WTC11 (cell line): Measurements from ENCODE around the gene ENAH. TPM values are rescaled to one million over a fixed set of nuclear protein-coding genes. Genes with fewer than 3 reads are reported as not detected.
A peak's percentile ranks its signal among the peaks of the same experiment; 100 is the strongest.

Source experiments
- ATAC-seq: fragments of 200-7000 bp; cut with Tn5 transposase; 2 replicates; pipeline ENCODE4 v1.10.0; 2021; ENCODE audit warnings: mild to moderate bottlenecking, moderate library complexity
- CTCF ChIA-PET: fragments of 300-600 bp; sonication (Branson Sonifier 250); formaldehyde crosslinking; loops from one replicate; lab custom pipeline; 2021; ENCODE audit warnings: antibody characterized with exemption; lab: Charles Lee
- POLR2A ChIA-PET: fragments of 350-600 bp; sonication (Branson Sonifier 250); formaldehyde crosslinking; loops from one replicate; lab custom pipeline; 2021; ENCODE audit warnings: antibody characterized with exemption; lab: Charles Lee
- DNase-seq: peaks from one replicate; pipeline ENCODE4 v3.0.0; 2021; ENCODE audit warnings: low spot score
- H3K27ac Mint-ChIP-seq: 2 replicates; pipeline ENCODE4 v1.8.0; 2021; ENCODE audit warnings: mixed read lengths
- H3K27me3 Mint-ChIP-seq: 2 replicates; pipeline ENCODE4 v1.8.0; 2021; ENCODE audit warnings: low read depth, mild to moderate bottlenecking, moderate library complexity, mixed read lengths
- H3K36me3 Mint-ChIP-seq: 2 replicates; pipeline ENCODE4 v1.8.0; 2021; ENCODE audit warnings: mixed read lengths
- H3K4me1 Mint-ChIP-seq: 2 replicates; pipeline ENCODE4 v1.8.0; 2022; ENCODE audit warnings: mixed read lengths
- H3K4me3 Mint-ChIP-seq: 2 replicates; pipeline ENCODE4 v1.8.0; 2021; ENCODE audit warnings: mild to moderate bottlenecking, moderate library complexity, mixed read lengths
- H3K9me3 Mint-ChIP-seq: 2 replicates; pipeline ENCODE4 v1.8.0; 2021; ENCODE audit warnings: mixed read lengths
- ATF1 ChIP-seq: sonication (generic); formaldehyde crosslinking; IDR thresholded peaks from 2 replicates; pipeline ENCODE4 v1.8.1; 2023; ENCODE audit warnings: mild to moderate bottlenecking, moderate library complexity, missing genetic modification reagents
- E2F1 ChIP-seq: sonication (generic); formaldehyde crosslinking; IDR thresholded peaks from 2 replicates; pipeline ENCODE4 v1.8.0; 2022; ENCODE audit warnings: mild to moderate bottlenecking, missing genetic modification reagents
- ERG ChIP-seq: fragments of 250-450 bp; sonication (Bioruptor Pico); IDR thresholded peaks from 2 replicates; pipeline ENCODE4 v1.8.0; 2021; ENCODE audit warnings: mild to moderate bottlenecking
- ETV6 ChIP-seq: sonication (generic); formaldehyde crosslinking; IDR thresholded peaks from 2 replicates; pipeline ENCODE4 v1.8.1; 2022; ENCODE audit warnings: mild to moderate bottlenecking, missing genetic modification reagents
- FOXK1 ChIP-seq: sonication (generic); formaldehyde crosslinking; IDR thresholded peaks from 2 replicates; pipeline ENCODE4 v1.8.0; 2022; ENCODE audit warnings: mild to moderate bottlenecking, moderate library complexity, missing genetic modification reagents
- GABPB1 ChIP-seq: sonication (generic); formaldehyde crosslinking; IDR thresholded peaks from 2 replicates; pipeline ENCODE4 v1.8.1; 2023; ENCODE audit warnings: mild to moderate bottlenecking, missing genetic modification reagents
- IRF1 ChIP-seq: sonication (generic); formaldehyde crosslinking; IDR thresholded peaks from 2 replicates; pipeline ENCODE4 v1.8.0; 2023; ENCODE audit warnings: missing genetic modification reagents
- KAT7 ChIP-seq: sonication (generic); formaldehyde crosslinking; IDR thresholded peaks from 2 replicates; pipeline ENCODE4 v1.8.1; 2023; ENCODE audit warnings: missing genetic modification reagents, mild to moderate bottlenecking, borderline replicate concordance
- MAX ChIP-seq: sonication (generic); formaldehyde crosslinking; IDR thresholded peaks from 2 replicates; pipeline ENCODE4 v1.8.0; 2022; ENCODE audit warnings: mild to moderate bottlenecking, missing genetic modification reagents
- MYBL2 ChIP-seq: sonication (generic); formaldehyde crosslinking; IDR thresholded peaks from 2 replicates; pipeline ENCODE4 v1.8.1; 2023; ENCODE audit warnings: mild to moderate bottlenecking, moderate library complexity, missing genetic modification reagents
- NR3C1 ChIP-seq: sonication (generic); formaldehyde crosslinking; conservative IDR thresholded peaks from 2 replicates; pipeline ENCODE4 v1.8.1; 2023; ENCODE audit warnings: low read depth, mild to moderate bottlenecking, missing genetic modification reagents
- PREB ChIP-seq: sonication (generic); formaldehyde crosslinking; IDR thresholded peaks from 2 replicates; pipeline ENCODE4 v1.8.1; 2022; ENCODE audit warnings: mild to moderate bottlenecking, missing genetic modification reagents, moderate library complexity, borderline replicate concordance
- STAT6 ChIP-seq: sonication (generic); formaldehyde crosslinking; conservative IDR thresholded peaks from 2 replicates; pipeline ENCODE4 v1.8.1; 2023; ENCODE audit warnings: mild to moderate bottlenecking, low read depth, missing genetic modification reagents, moderate library complexity
- TEAD4 ChIP-seq: sonication (generic); formaldehyde crosslinking; IDR thresholded peaks from 2 replicates; pipeline ENCODE4 v1.8.0; 2022; ENCODE audit warnings: mild to moderate bottlenecking, missing genetic modification reagents
- ZBTB43 ChIP-seq: sonication (generic); formaldehyde crosslinking; IDR thresholded peaks from 2 replicates; pipeline ENCODE4 v1.8.1; 2023; ENCODE audit warnings: mild to moderate bottlenecking, missing genetic modification reagents
- ZMAT4 ChIP-seq: fragments of 250-450 bp; sonication (Bioruptor Pico); IDR thresholded peaks from 2 replicates; pipeline ENCODE4 v1.9.0; 2021; ENCODE audit warnings: mild to moderate bottlenecking
- ZNF232 ChIP-seq: sonication (generic); formaldehyde crosslinking; IDR thresholded peaks from 2 replicates; pipeline ENCODE4 v1.8.0; 2022; ENCODE audit warnings: mild to moderate bottlenecking, missing genetic modification reagents
- ZNF512 ChIP-seq: sonication (generic); formaldehyde crosslinking; IDR thresholded peaks from 2 replicates; pipeline ENCODE4 v1.8.1; 2022; ENCODE audit warnings: missing genetic modification reagents, borderline replicate concordance
- ZNF671 ChIP-seq: fragments of 250-450 bp; sonication (Bioruptor Pico); IDR thresholded peaks from 2 replicates; pipeline ENCODE4 v1.8.0; 2021; ENCODE audit warnings: mild to moderate bottlenecking
- total RNA-seq: library from RNA; stranded (reverse); gene quantifications from 3 replicates; pipeline ENCODE4 v1.2.3, GENCODE V29; 2021

The ENAH gene
- total RNA-seq, 1 experiment from 2014 or later: 227 TPM

- no peak for TF ChIP-seq MAX (CRISPR knock-in tag)
- TF ChIP-seq ETV6 (CRISPR knock-in tag): no peak
- no peak for TF ChIP-seq FOXK1 (CRISPR knock-in tag)
- TF ChIP-seq ZBTB43: no peak
- no peak for TF ChIP-seq STAT6
- no peak for TF ChIP-seq ZNF512 (CRISPR knock-in tag)
- TF ChIP-seq MYBL2: no peak
- TF ChIP-seq PREB (CRISPR knock-in tag): no peak
- TF ChIP-seq ZNF232 (CRISPR knock-in tag): no peak
- no peak for TF ChIP-seq ERG (CRISPR knock-in tag)
- no peak for TF ChIP-seq ZNF671 (CRISPR knock-in tag)
- no peaks in the 10 kb centered on the region for H3K27me3 Mint-ChIP-seq
- POLR2A ChIA-PET: interaction anchor here (1.1 to 1.3 kb wide), 2 partner anchors 117 to 123 kb away, joined by 5 read pairs; partner anchors contain the start of gene SRP9
- H3K4me1 Mint-ChIP-seq: peaks cover 36% of the 10 kb centered on the region
- peak overlapping the region; percentile 93 for H3K4me3 Mint-ChIP-seq
- ATAC-seq (no peak), DNase-seq (no peak)
- no peaks in the 10 kb centered on the region for H3K9me3 Mint-ChIP-seq
- CTCF ChIA-PET: interaction anchor here (1.0 to 2.3 kb wide), 13 partner anchors 11 to 181 kb away, joined by 3 to 26 read pairs (median 5); partner anchors contain the start of gene SRP9
- H3K27ac Mint-ChIP-seq: no peak overlapping the region
- peaks cover 5% of the 10 kb centered on the region; the same call in 1 of the 2 replicates for H3K36me3 Mint-ChIP-seq
Measured at GRCh38 chr1:225654277-225654597, 1.3 kb upstream of the ENAH start.

- Mint-ChIP-seq H3K27me3 (no peaks in the 10 kb centered on the region), H3K36me3 (peaks cover 5% of the 10 kb centered on the region; the same call in 1 of the 2 replicates), H3K9me3 (no peaks in the 10 kb centered on the region), H3K4me1 (peaks cover 41% of the 10 kb centered on the region), H3K27ac (peak overlapping the region; percentile 95), H3K4me3 (peak overlapping the region; percentile 93)
- POLR2A ChIA-PET: interaction anchor here (1.0 to 1.9 kb wide), 4 partner anchors 67 to 130 kb away, joined by 3 to 8 read pairs (median 4); partner anchors contain the start of gene SRP9
- DNase-seq (peak; percentile 56), ATAC-seq (peak; percentile 43)
- CTCF ChIA-PET: interaction anchor here (0.6 to 2.4 kb wide), 7 partner anchors 12 to 547 kb away, joined by 3 to 26 read pairs (median 5); partner anchors contain the start of gene SRP9
- TF ChIP-seq KAT7 (CRISPR knock-in tag) (0 out of 2 replicates have a peak, but pooled peaks have one; percentile 2), GABPB1 (CRISPR knock-in tag) (no peak), NR3C1 (CRISPR knock-in tag) (no peak), ZNF512 (CRISPR knock-in tag) (no peak), IRF1 (CRISPR knock-in tag) (no peak), ZMAT4 (CRISPR knock-in tag) (no peak), E2F1 (CRISPR knock-in tag) (no peak), TEAD4 (CRISPR knock-in tag) (no peak), ATF1 (CRISPR knock-in tag) (no peak)
Measured at GRCh38 chr1:225653463-225654276, 747 bp upstream of the ENAH start.
